Measurements from ENCODE around the gene ZNF565.

DNA sequence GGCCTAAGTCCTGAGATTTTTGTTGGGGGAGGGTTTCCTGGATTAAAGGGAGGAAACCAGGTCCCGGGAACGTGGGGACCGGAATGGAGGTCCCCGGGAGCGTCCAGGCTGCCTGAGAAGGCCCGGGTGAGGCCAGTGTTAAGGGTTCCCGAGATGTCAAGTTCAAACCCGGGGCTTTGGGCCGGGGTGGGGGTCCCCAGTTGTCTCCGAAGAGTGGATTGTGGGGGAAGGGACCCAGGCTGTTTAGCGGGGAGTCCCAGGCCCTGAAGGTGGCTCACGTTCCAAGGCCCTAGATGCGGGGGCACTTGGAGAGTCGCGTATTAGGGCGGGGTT, 62.5 kb downstream of the ZNF565 start:
- TF ChIP-seq POLR2A (IDR thresholded peaks at IDR 0.05) (no peak), CTCF (IDR thresholded peaks at IDR 0.05) (no peak)

Data from thyroid gland (tissue), 4 donors.